Prostate gland (tissue), 2 donors: ENCODE measurements around the gene SLAMF7. TPM values are rescaled to one million over a fixed set of nuclear protein-coding genes. Genes with fewer than 3 reads are reported as not detected.

ENCODE experiments used
- DNase-seq: peaks from one replicate; pipeline ENCODE4 v3.0.0-alpha.2; 2019; ENCODE audit warnings: low spot score
- H3K27ac ChIP-seq, 2 donors: fragments of 200-600 bp; sonication (generic); 2 replicates each; pipeline ENCODE4 v1.5.1; 2017 to 2019
- H3K27me3 ChIP-seq: fragments of 200-600 bp; sonication (generic); replicated peaks from 2 replicates; pipeline ENCODE4 v1.5.1; 2019; ENCODE audit not compliant: insufficient read depth
- H3K36me3 ChIP-seq, 2 donors: fragments of 200-600 bp; sonication (generic); 1 replicate in 1 of 2; 2 replicates in 1 of 2; pipeline versions ENCODE4 v1.5.1 to v1.8.1; 2017 to 2019
- H3K4me1 ChIP-seq: fragments of 200-600 bp; sonication (generic); replicated peaks from 2 replicates; pipeline ENCODE4 v1.5.1; 2019
- H3K4me3 ChIP-seq, 2 donors: fragments of 200-600 bp; sonication (generic); 2 replicates each; pipeline ENCODE4 v1.5.1; 2017 to 2019
- H3K9me3 ChIP-seq: fragments of 200-600 bp; sonication (generic); 2 replicates; pipeline ENCODE4 v1.5.1; 2017
- CTCF ChIP-seq, 4 experiments: fragments of 200-600 bp in 2 of 4; fragments of 450-650 bp in 2 of 4; sonication (generic) in 2 of 4; IDR thresholded peaks; 1 replicate in 3 of 4; 2 replicates in 1 of 4; pipeline ENCODE4 v1.5.1; 2016 to 2019; ENCODE audit warnings: antibody characterized with exemption in 4 of 4, mild to moderate bottlenecking in 2 of 4, moderate library complexity in 2 of 4
- POLR2A ChIP-seq: fragments of 450-650 bp; IDR thresholded peaks from one replicate; pipeline ENCODE4 v1.6.1; 2016; ENCODE audit warnings: antibody characterized with exemption, mild to moderate bottlenecking
- POLR2AphosphoS5 ChIP-seq: sonication (generic); formaldehyde crosslinking; IDR thresholded peaks from one replicate; pipeline ENCODE4 v1.6.1; 2017; ENCODE audit warnings: antibody characterized with exemption
- WGBS: methylation state at CpG from one replicate; pipeline ENCODE4 v1.1.5; 2018; 5-methylcytosine and 5-hydroxymethylcytosine counted together
- intact Hi-C: fragments of 100-400 bp; cut with DNase I; formaldehyde crosslinking; loops from one replicate; pipeline ENCODE4 v1.14.2; 2022
- total RNA-seq, 2 donors: library from RNA; depleted of rRNA; stranded (reverse); fragments of >200 nt; gene quantifications; one replicate each; pipeline ENCODE4 v1.1.0, GENCODE V29; 2016

SLAMF7 gene
- total RNA-seq, 2 donors from 2014 or later, result 0.14 to 0.51 TPM

- no peaks in the 10 kb centered on the region for H3K27me3 ChIP-seq
- DNase-seq, result no peak
- intact Hi-C loops, result no loop called here
Measured at GRCh38 chr1:160759740-160760139, 20.7 kb downstream of the SLAMF7 start.

GRCh38 chr1:160761046-160761445, 22.0 kb downstream of the SLAMF7 start:
- Histone ChIP-seq H3K4me3 (no peak overlapping the region), H3K9me3 (no peaks in the 10 kb centered on the region), H3K4me1 (no peaks in the 10 kb centered on the region), H3K36me3 (no peaks in the 10 kb centered on the region), H3K27ac (no peak overlapping the region), H3K27me3 (no peaks in the 10 kb centered on the region)
- no peak for DNase-seq
- TF ChIP-seq POLR2AphosphoS5 (no peak), POLR2A (no peak), CTCF (IDR thresholded peaks at IDR 0.05) (no peak)
- intact Hi-C loops, result no loop called here
- 90% methylated on average over 4 of the region's 4 CpGs for WGBS

More at GRCh38 chr1:160759740-160760139, 20.7 kb downstream of the SLAMF7 start:
- H3K4me1 ChIP-seq, result no peaks in the 10 kb centered on the region
- H3K4me3 ChIP-seq, result no peak overlapping the region
- no peaks in the 10 kb centered on the region for H3K9me3 ChIP-seq
- H3K27ac ChIP-seq, result no peak overlapping the region
- TF ChIP-seq POLR2A (no peak), CTCF (IDR thresholded peaks at IDR 0.05) (no peak), POLR2AphosphoS5 (no peak)
- no peaks in the 10 kb centered on the region for H3K36me3 ChIP-seq

- DNase-seq, result no peak
- H3K4me3 ChIP-seq, result no peak overlapping the region
- TF ChIP-seq POLR2A, result no peak
- TF ChIP-seq CTCF (IDR thresholded peaks at IDR 0.05), result no peak
- TF ChIP-seq POLR2AphosphoS5, result no peak
- H3K4me1 ChIP-seq, result no peaks in the 10 kb centered on the region
- H3K27ac ChIP-seq, result no peak overlapping the region
- H3K27me3 ChIP-seq, result no peaks in the 10 kb centered on the region
- no peaks in the 10 kb centered on the region for H3K9me3 ChIP-seq
- intact Hi-C loops, result no loop called here
- no peaks in the 10 kb centered on the region for H3K36me3 ChIP-seq
- 100% methylated on average over 2 of the region's 2 CpGs for WGBS
Measured at GRCh38 chr1:160761886-160762285, 22.8 kb downstream of the SLAMF7 start.

- Histone ChIP-seq H3K27me3 (no peaks in the 10 kb centered on the region), H3K27ac (no peak overlapping the region), H3K4me1 (no peaks in the 10 kb centered on the region), H3K36me3 (no peaks in the 10 kb centered on the region), H3K9me3 (no peaks in the 10 kb centered on the region), H3K4me3 (no peak overlapping the region)
- no peak for TF ChIP-seq POLR2AphosphoS5
- no peak for TF ChIP-seq CTCF (IDR thresholded peaks at IDR 0.05)
- TF ChIP-seq POLR2A, result no peak
- intact Hi-C loops, result no loop called here
- DNase-seq, result no peak
- 92% methylated on average over 3 of the region's 3 CpGs for WGBS
Measured at GRCh38 chr1:160763993-160764392, 24.9 kb downstream of the SLAMF7 start.

- Histone ChIP-seq H3K9me3 (no peaks in the 10 kb centered on the region), H3K4me3 (no peak overlapping the region), H3K27me3 (no peaks in the 10 kb centered on the region), H3K36me3 (no peaks in the 10 kb centered on the region), H3K27ac (no peak overlapping the region), H3K4me1 (no peaks in the 10 kb centered on the region)
- intact Hi-C loops, result no loop called here
- 47% methylated on average over 8 of the region's 8 CpGs for WGBS
- no peak for TF ChIP-seq CTCF (IDR thresholded peaks at IDR 0.05)
- no peak for TF ChIP-seq POLR2A
- TF ChIP-seq POLR2AphosphoS5, result no peak
- no peak for DNase-seq
Measured at GRCh38 chr1:160767395-160768294, 28.6 kb downstream of the SLAMF7 start.
